Smooth muscle cell (in vitro differentiated cells): ENCODE results near the gene MSH3. TPM values are rescaled to one million over a fixed set of nuclear protein-coding genes. Genes with fewer than 3 reads are reported as not detected.

ENCODE experiments used
- DNase-seq: peaks from one replicate; lab custom pipeline; 2025; ENCODE audit not compliant: unreplicated experiment; lab: John Stamatoyannopoulos, UW
- H2AFZ ChIP-seq: fragments of 200-600 bp; sonication (generic); 2 replicates; pipeline ENCODE4 v1.6.0; 2016; ENCODE audit warnings: antibody characterized with exemption, low read depth, mild to moderate bottlenecking
- H3F3A ChIP-seq: fragments of 200-600 bp; sonication (generic); 2 replicates; pipeline ENCODE4 v1.6.0; 2017; ENCODE audit warnings: antibody characterized with exemption, low read depth
- H3K27ac ChIP-seq: fragments of 200-600 bp; sonication (generic); 2 replicates; pipeline ENCODE4 v1.5.1; 2016; ENCODE audit warnings: low read depth, mild to moderate bottlenecking
- H3K27me3 ChIP-seq: fragments of 200-600 bp; sonication (generic); 2 replicates; pipeline ENCODE4 v1.6.1; 2016; ENCODE audit warnings: low read depth, mild to moderate bottlenecking
- H3K36me3 ChIP-seq: fragments of 200-600 bp; sonication (generic); 2 replicates; pipeline ENCODE4 v1.5.1; 2016; ENCODE audit warnings: low read depth
- H3K4me1 ChIP-seq: fragments of 200-600 bp; sonication (generic); 2 replicates; pipeline ENCODE4 v1.5.1; 2016; ENCODE audit warnings: low read depth
- H3K4me2 ChIP-seq: fragments of 200-600 bp; sonication (generic); 2 replicates; pipeline ENCODE4 v1.6.0; 2016; ENCODE audit warnings: mild to moderate bottlenecking
- H3K4me3 ChIP-seq: fragments of 200-600 bp; sonication (generic); 2 replicates; pipeline ENCODE4 v1.5.1; 2016; ENCODE audit warnings: mild to moderate bottlenecking
- H3K79me2 ChIP-seq: fragments of 200-600 bp; sonication (generic); 2 replicates; pipeline ENCODE4 v1.6.0; 2016; ENCODE audit warnings: low read depth, mild to moderate bottlenecking
- H3K9ac ChIP-seq: fragments of 200-600 bp; sonication (generic); 2 replicates; pipeline ENCODE4 v1.6.0; 2016; ENCODE audit warnings: low read depth
- H3K9me3 ChIP-seq: fragments of 200-600 bp; sonication (generic); replicated peaks from 2 replicates; pipeline ENCODE4 v1.5.1; 2016; ENCODE audit warnings: low read depth
- H4K20me1 ChIP-seq: fragments of 200-600 bp; sonication (generic); 2 replicates; pipeline ENCODE4 v1.6.0; 2016; ENCODE audit warnings: low read depth
- CTCF ChIP-seq: fragments of 200-600 bp; sonication (generic); IDR thresholded peaks from 2 replicates; pipeline ENCODE4 v1.5.1; 2017; ENCODE audit warnings: borderline replicate concordance, mild to moderate bottlenecking, antibody characterized with exemption; ENCODE audit not compliant: insufficient read depth, poor library complexity, severe bottlenecking
- WGBS: methylation state at CpG from one replicate; pipeline ENCODE4 v1.1.7; 2016; ENCODE audit warnings: low lambda C conversion rate; 5-methylcytosine and 5-hydroxymethylcytosine counted together
- polyA plus RNA-seq: library from polyadenylated mRNA; unstranded; fragments of >200 nt; fragmentation: Nextera tagmentation; extraction: Ambion mirVana; gene quantifications from 2 replicates; pipeline ENCODE4 v1.2.1, GENCODE V29; 2016
- total RNA-seq: library from RNA; depleted of rRNA; stranded (reverse); fragments of >200 nt; gene quantifications from 2 replicates; pipeline ENCODE4 v1.2.3, GENCODE V29; 2014

MSH3 gene
- total and polyA plus RNA-seq, 2 experiments from 2014 or later: 5.1 to 12.6 TPM

GRCh38 chr5:80686757-80687156 lies 32.3 kb downstream of the MSH3 start:
- no peak for DNase-seq

GRCh38 chr5:80688648-80689420 lies 34.4 kb downstream of the MSH3 start:
- Histone ChIP-seq H4K20me1 (no peaks in the 10 kb centered on the region), H3K4me2 (no peak overlapping the region), H3K9ac (no peak overlapping the region), H3K27me3 (no peaks in the 10 kb centered on the region), H3K79me2 (no peaks in the 10 kb centered on the region), H3K9me3 (no peaks in the 10 kb centered on the region), H3F3A (no peaks in the 10 kb centered on the region), H2AFZ (no peak overlapping the region), H3K36me3 (no peaks in the 10 kb centered on the region), H3K27ac (no peak overlapping the region), H3K4me1 (no peaks in the 10 kb centered on the region), H3K4me3 (no peak overlapping the region)
- TF ChIP-seq CTCF: no peak
- DNase-seq: no peak
- WGBS: 93% methylated on average over 4 of the region's 4 CpGs

More at GRCh38 chr5:80686757-80687156, 32.3 kb downstream of the MSH3 start:
- Histone ChIP-seq H3K36me3 (peaks cover 3% of the 10 kb centered on the region), H3K9ac (no peak overlapping the region), H3K27ac (no peak overlapping the region), H3K4me3 (no peak overlapping the region), H3K9me3 (no peaks in the 10 kb centered on the region), H3K4me1 (no peaks in the 10 kb centered on the region), H3F3A (no peaks in the 10 kb centered on the region), H3K79me2 (no peaks in the 10 kb centered on the region), H4K20me1 (no peaks in the 10 kb centered on the region), H2AFZ (no peak overlapping the region), H3K27me3 (no peaks in the 10 kb centered on the region), H3K4me2 (no peak overlapping the region)
- peak; percentile 54 for TF ChIP-seq CTCF

- Histone ChIP-seq H3K9me3 (no peaks in the 10 kb centered on the region), H3K27ac (no peak overlapping the region), H3F3A (no peaks in the 10 kb centered on the region), H4K20me1 (no peaks in the 10 kb centered on the region), H3K4me2 (no peak overlapping the region), H3K36me3 (no peaks in the 10 kb centered on the region), H3K27me3 (no peaks in the 10 kb centered on the region), H2AFZ (no peak overlapping the region), H3K9ac (no peak overlapping the region), H3K4me3 (no peak overlapping the region), H3K79me2 (no peaks in the 10 kb centered on the region), H3K4me1 (no peaks in the 10 kb centered on the region)
- TF ChIP-seq CTCF: no peak
- DNase-seq: no peak
- WGBS: 95% methylated on average over 4 of the region's 4 CpGs
These were observed 35.2 kb downstream of the MSH3 start for GRCh38 chr5:80689627-80690026.

GRCh38 chr5:80695666-80696065 lies 41.2 kb downstream of the MSH3 start:
- Histone ChIP-seq H2AFZ (no peak overlapping the region), H3K27ac (no peak overlapping the region), H3K4me2 (no peak overlapping the region), H3K79me2 (no peaks in the 10 kb centered on the region), H3K36me3 (no peaks in the 10 kb centered on the region), H3K4me1 (no peaks in the 10 kb centered on the region), H3K4me3 (no peak overlapping the region), H4K20me1 (no peaks in the 10 kb centered on the region), H3K27me3 (no peaks in the 10 kb centered on the region), H3K9me3 (no peaks in the 10 kb centered on the region), H3F3A (no peaks in the 10 kb centered on the region), H3K9ac (no peak overlapping the region)
- WGBS: 94% methylated on average over 3 of the region's 3 CpGs
- no peak for DNase-seq
- TF ChIP-seq CTCF: no peak
